NT2/D1 (cell line): ENCODE data around the gene OR2G2.

Experiments
- SUZ12 ChIP-seq: IDR thresholded peaks from 2 replicates; pipeline ENCODE4 v1.6.1; 2011; ENCODE audit not compliant: insufficient read length, insufficient read depth; ENCODE audit errors: extremely low read depth
- YY1 ChIP-seq: IDR thresholded peaks from 2 replicates; pipeline ENCODE4 v1.6.1; 2011; ENCODE audit not compliant: insufficient read length, insufficient read depth
- ZNF274 ChIP-seq: IDR thresholded peaks from 2 replicates; pipeline ENCODE4 v1.6.1; 2011; ENCODE audit warnings: mild to moderate bottlenecking, low read depth, low read length

- TF ChIP-seq ZNF274: no peak
- TF ChIP-seq YY1: no peak
- no peak for TF ChIP-seq SUZ12
These were observed 26.4 kb upstream of the OR2G2 start for GRCh38 chr1:247561711-247562110.
